ENCODE results near the gene ZMYND8. TPM values are rescaled to one million over a fixed set of nuclear protein-coding genes. Genes with fewer than 3 reads are reported as not detected.

ZMYND8 gene
- total RNA-seq, 1 experiment from 2014 or later: 29.0 TPM

DNA sequence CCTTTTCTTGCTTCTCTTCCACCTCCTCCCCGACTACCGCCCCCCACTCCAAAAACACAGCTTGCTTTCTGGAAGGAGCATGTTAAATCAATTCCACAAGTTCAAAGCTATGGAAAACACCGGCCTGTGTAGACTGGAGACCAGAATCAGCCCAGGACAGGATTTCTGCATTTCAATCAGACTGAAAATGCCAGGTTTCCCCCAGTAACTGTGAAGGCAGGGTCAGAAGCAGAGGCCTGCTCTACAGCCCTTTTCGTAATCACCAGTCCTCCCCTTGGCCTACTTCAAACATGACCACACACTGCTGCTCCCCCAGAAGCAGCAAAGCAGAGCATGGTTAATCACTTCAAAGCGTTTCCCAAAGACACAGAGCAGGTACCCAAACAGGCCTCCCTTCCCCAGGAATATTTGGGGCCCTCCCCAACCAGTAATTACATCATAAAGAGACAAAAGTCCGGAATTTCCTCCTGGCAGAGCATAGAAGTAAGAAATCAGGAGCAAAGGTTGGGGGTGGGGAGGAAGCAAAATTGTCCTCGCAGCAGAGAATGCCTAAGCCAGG, 38.4 kb downstream of the ZMYND8 start:
- Histone ChIP-seq H3K4me1 (ENCODE audit: control insufficient read depth in 1 of 2, insufficient read depth in 2 of 2, low read length in 2 of 2) (peaks cover 89 to 95% of the 10 kb centered on the region in 2 experiments), H4K20me1 (ENCODE audit: insufficient read depth) (no peaks in the 10 kb centered on the region), H3K9me2 (ENCODE audit: insufficient read depth) (no peaks in the 10 kb centered on the region), H3K9ac (ENCODE audit: low read length) (peak overlapping the region; percentile 80), H3K4me2 (ENCODE audit: low read length) (peak overlapping the region; percentile 88), H3K79me2 (ENCODE audit: insufficient read depth, low read length) (peaks cover 95% of the 10 kb centered on the region), H3K36me3 (ENCODE audit: control insufficient read depth in 1 of 2, insufficient read depth in 2 of 2, low read length in 2 of 2) (no peaks in the 10 kb centered on the region), H3K9me3 (ENCODE audit: control insufficient read depth in 1 of 2, insufficient read depth in 1 of 2, low read depth in 1 of 2, low read length in 2 of 2) (no peaks in the 10 kb centered on the region), H3K27me3 (ENCODE audit: insufficient read depth, low read length) (no peaks in the 10 kb centered on the region), H3K27ac (ENCODE audit: low read depth, low read length) (peak overlapping the region; percentile 92), H3K4me3 (replicated peaks in 1 of 2; ENCODE audit: low read depth in 1 of 2, low read length in 2 of 2) (peak overlapping the region; percentile 41 to 51), H2AFZ (ENCODE audit: low read depth, low read length, poor library complexity, severe bottlenecking) (no peak overlapping the region)
- RAD21 ChIA-PET (ENCODE audit: low non-redundant PET in 1 of 2, low total read pairs in 2 of 2, uncharacterized antibody in 2 of 2, unreplicated experiment in 2 of 2): interaction anchor here (0.6 to 1.2 kb wide), 2 partner anchors 38 to 43 kb away, joined by 3 to 5 read pairs; partner anchors contain the start of gene ZMYND8 (in 1 of the 2)
- BruUV-seq (replicated peaks): no TSS peak
- TF ChIP-seq ATF3 (IDR thresholded peaks at IDR 0.05) (no peak), ZFX (IDR thresholded peaks at IDR 0.05) (peak; percentile 41)
- DNase-seq (ENCODE audit: low read depth, low spot score): no peak
- intact Hi-C loops (cut with micrococcal nuclease): loop anchor here (2.0 to 5.0 kb wide), 4 partner anchors 43 to 116 kb away; no protein-coding TSS in a partner anchor
- CTCF ChIA-PET: interaction anchor here (1.9 to 2.4 kb wide), 2 partner anchors 66 to 122 kb away, joined by 4 to 14 read pairs; no protein-coding TSS in a partner anchor
- POLR2A ChIA-PET: interaction anchor here (0.9 to 3.6 kb wide), 8 partner anchors 9 to 76 kb away, joined by 3 to 65 read pairs (median 6); partner anchors contain the start of gene ZMYND8
- peak; percentile 6; the same call in 1 of the 2 replicates for ATAC-seq

DNA sequence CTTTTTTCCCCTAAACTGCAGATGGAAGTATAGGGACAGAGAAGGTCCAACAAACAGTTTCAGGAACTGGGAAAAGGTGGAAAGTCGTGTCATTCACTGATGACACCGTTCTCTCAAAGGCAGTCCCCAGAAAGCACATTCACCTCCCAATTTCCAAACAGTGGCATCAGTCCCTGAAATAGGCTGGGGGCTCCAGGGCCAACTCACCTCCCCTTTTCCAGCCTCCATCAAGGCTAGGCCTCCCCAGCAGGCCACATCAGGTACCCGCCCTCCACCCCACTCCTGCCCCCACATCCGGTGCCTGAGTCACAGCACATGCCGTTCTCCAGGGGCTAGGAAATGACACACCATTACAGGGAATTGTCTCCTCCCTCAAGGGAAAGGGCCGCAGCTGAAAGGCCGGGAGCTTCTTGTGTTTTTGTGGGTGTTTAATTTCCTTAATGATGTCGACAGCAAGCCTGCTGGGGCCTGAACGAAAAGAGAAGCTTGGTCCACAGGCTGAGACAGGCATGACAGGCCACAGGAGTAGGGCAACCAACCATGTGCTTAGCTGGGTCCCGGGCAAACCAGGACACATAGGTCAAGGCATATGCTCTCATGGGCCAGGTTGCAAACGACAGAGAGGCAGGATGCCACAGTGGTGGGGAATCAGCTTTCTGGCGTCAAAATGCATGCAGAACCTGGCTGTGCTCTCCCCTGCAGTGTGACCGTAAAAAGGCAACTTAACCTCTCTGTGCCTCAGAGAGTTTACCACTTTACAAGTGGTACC, 39.2 kb downstream of the ZMYND8 start:
- H3K79me2 ChIP-seq (ENCODE audit: insufficient read depth, low read length): peaks cover 95% of the 10 kb centered on the region
- H3K36me3 ChIP-seq (ENCODE audit: control insufficient read depth in 1 of 2, insufficient read depth in 2 of 2, low read length in 2 of 2): no peaks in the 10 kb centered on the region
- no peaks in the 10 kb centered on the region for H3K9me3 ChIP-seq (ENCODE audit: control insufficient read depth in 1 of 2, insufficient read depth in 1 of 2, low read depth in 1 of 2, low read length in 2 of 2)
- H3K9me2 ChIP-seq (ENCODE audit: insufficient read depth): no peaks in the 10 kb centered on the region
- peaks cover 81 to 87% of the 10 kb centered on the region in 2 experiments for H3K4me1 ChIP-seq (ENCODE audit: control insufficient read depth in 1 of 2, insufficient read depth in 2 of 2, low read length in 2 of 2)
- H3K27ac ChIP-seq (ENCODE audit: low read depth, low read length): peak overlapping the region; percentile 92
- peak overlapping the region; percentile 80 for H3K9ac ChIP-seq (ENCODE audit: low read length)
- H3K4me2 ChIP-seq (ENCODE audit: low read length): peak overlapping the region; percentile 88
- DNase-seq (ENCODE audit: low read depth, low spot score) (peak; percentile 87), ATAC-seq (peak; percentile 65)
- POLR2A ChIA-PET: interaction anchor here (0.7 to 3.6 kb wide), 11 partner anchors 10 to 184 kb away, joined by 3 to 65 read pairs (median 5); partner anchors contain the start of genes NCOA3 and ZMYND8
- no peaks in the 10 kb centered on the region for H4K20me1 ChIP-seq (ENCODE audit: insufficient read depth)
- TF ChIP-seq EGR1 (IDR thresholded peaks at IDR 0.05; ENCODE audit: low read depth) (no peak), TCF7L2 (IDR thresholded peaks at IDR 0.05; ENCODE audit: borderline replicate concordance, extremely low read depth, insufficient read depth, insufficient read length) (peak; percentile 47), POLR2AphosphoS5 (IDR thresholded peaks at IDR 0.05; ENCODE audit: low read depth, low read length) (peak; percentile 58), YY1 (IDR thresholded peaks at IDR 0.05; ENCODE audit: extremely low read depth, insufficient replicate concordance, low read depth, low read length) (peak; percentile 74), ZFX (IDR thresholded peaks at IDR 0.05) (peak; percentile 60; the same call in 1 of the 2 replicates), FOSL1 (IDR thresholded peaks at IDR 0.05; ENCODE audit: low read depth) (no peak)
- TF ChIP-seq, protein P1, sequence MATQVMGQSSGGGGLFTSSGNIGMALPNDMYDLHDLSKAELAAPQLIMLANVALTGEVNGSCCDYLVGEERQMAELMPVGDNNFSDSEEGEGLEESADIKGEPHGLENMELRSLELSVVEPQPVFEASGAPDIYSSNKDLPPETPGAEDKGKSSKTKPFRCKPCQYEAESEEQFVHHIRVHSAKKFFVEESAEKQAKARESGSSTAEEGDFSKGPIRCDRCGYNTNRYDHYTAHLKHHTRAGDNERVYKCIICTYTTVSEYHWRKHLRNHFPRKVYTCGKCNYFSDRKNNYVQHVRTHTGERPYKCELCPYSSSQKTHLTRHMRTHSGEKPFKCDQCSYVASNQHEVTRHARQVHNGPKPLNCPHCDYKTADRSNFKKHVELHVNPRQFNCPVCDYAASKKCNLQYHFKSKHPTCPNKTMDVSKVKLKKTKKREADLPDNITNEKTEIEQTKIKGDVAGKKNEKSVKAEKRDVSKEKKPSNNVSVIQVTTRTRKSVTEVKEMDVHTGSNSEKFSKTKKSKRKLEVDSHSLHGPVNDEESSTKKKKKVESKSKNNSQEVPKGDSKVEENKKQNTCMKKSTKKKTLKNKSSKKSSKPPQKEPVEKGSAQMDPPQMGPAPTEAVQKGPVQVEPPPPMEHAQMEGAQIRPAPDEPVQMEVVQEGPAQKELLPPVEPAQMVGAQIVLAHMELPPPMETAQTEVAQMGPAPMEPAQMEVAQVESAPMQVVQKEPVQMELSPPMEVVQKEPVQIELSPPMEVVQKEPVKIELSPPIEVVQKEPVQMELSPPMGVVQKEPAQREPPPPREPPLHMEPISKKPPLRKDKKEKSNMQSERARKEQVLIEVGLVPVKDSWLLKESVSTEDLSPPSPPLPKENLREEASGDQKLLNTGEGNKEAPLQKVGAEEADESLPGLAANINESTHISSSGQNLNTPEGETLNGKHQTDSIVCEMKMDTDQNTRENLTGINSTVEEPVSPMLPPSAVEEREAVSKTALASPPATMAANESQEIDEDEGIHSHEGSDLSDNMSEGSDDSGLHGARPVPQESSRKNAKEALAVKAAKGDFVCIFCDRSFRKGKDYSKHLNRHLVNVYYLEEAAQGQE (IDR thresholded peaks at IDR 0.05; ENCODE audit: low read depth): no peak
- H3K27me3 ChIP-seq (ENCODE audit: insufficient read depth, low read length): no peaks in the 10 kb centered on the region
- peak overlapping the region; percentile 28 to 51 for H3K4me3 ChIP-seq (replicated peaks in 1 of 2; ENCODE audit: low read depth in 1 of 2, low read length in 2 of 2)
- RAD21 ChIA-PET (ENCODE audit: low non-redundant PET in 1 of 2, low total read pairs in 2 of 2, uncharacterized antibody in 2 of 2, unreplicated experiment in 2 of 2): interaction anchor here (0.6 to 1.2 kb wide), 3 partner anchors 13 to 43 kb away, joined by 3 to 5 read pairs (median 3); partner anchors contain the start of gene ZMYND8 (in 1 of the 2)
- CTCF ChIA-PET: interaction anchor here (1.9 to 2.4 kb wide), 2 partner anchors 67 to 121 kb away, joined by 4 to 14 read pairs; no protein-coding TSS in a partner anchor
- TSS peak; percentile 83 for BruUV-seq (replicated peaks)
- intact Hi-C loops (cut with micrococcal nuclease): loop anchor here (5.0 kb wide), 3 partner anchors 45 to 115 kb away; no protein-coding TSS in a partner anchor
- no peak overlapping the region for H2AFZ ChIP-seq (ENCODE audit: low read depth, low read length, poor library complexity, severe bottlenecking)

Measured in HCT116 (cell line).